BE2C (cell line): Measurements from ENCODE around the gene CYP4F8.

Experiments used
- DNase-seq: peaks from one replicate; pipeline ENCODE4 v3.0.0-alpha.2; 2020
- H3K27me3 ChIP-seq: fragments of 250-450 bp; sonication (Bioruptor Pico); 2 replicates; pipeline ENCODE4 v1.5.1; 2020; ENCODE audit warnings: mild to moderate bottlenecking
- H3K36me3 ChIP-seq: fragments of 250-450 bp; sonication (Bioruptor Pico); 2 replicates; pipeline ENCODE4 v1.5.1; 2020; ENCODE audit warnings: mild to moderate bottlenecking
- H3K4me1 ChIP-seq: fragments of 250-450 bp; sonication (Bioruptor Pico); 2 replicates; pipeline ENCODE4 v1.5.1; 2020
- H3K4me3 ChIP-seq: 2 replicates; pipeline ENCODE4 v1.5.1; 2011; ENCODE audit warnings: low read depth, low read length
- H3K9me3 ChIP-seq: fragments of 250-450 bp; sonication (Bioruptor Pico); 2 replicates; pipeline ENCODE4 v1.5.1; 2020
- TF ChIP-seq, protein P1 (sequence below): IDR thresholded peaks from 2 replicates; pipeline ENCODE4 v1.5.1; 2012; ENCODE audit warnings: mild to moderate bottlenecking, low read depth, low read length

CYP4F8 gene

DNA sequence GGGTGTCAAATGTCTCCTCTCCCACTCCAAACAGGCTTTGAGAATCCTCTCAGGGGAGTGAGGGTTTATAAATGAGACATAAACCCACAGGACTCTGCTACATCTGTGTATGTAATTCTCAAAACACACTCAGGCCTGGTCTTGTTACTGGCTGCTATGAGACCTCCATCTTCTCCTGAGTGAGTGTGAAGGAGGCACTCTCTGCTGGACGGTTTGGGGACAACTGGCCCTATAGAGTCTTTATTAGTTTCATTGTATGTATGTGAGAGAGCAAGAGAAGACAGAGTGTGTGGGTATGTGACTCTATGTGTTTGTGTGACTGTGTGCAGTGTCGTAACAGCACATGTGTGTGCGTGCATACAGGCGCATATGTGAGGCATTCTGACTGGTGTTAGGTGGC lies 48.2 kb downstream of the CYP4F8 start:
- Histone ChIP-seq H3K4me3 (no peak overlapping the region), H3K9me3 (no peaks in the 10 kb centered on the region), H3K27me3 (no peaks in the 10 kb centered on the region), H3K4me1 (no peaks in the 10 kb centered on the region), H3K36me3 (no peaks in the 10 kb centered on the region)
- TF ChIP-seq, protein P1, sequence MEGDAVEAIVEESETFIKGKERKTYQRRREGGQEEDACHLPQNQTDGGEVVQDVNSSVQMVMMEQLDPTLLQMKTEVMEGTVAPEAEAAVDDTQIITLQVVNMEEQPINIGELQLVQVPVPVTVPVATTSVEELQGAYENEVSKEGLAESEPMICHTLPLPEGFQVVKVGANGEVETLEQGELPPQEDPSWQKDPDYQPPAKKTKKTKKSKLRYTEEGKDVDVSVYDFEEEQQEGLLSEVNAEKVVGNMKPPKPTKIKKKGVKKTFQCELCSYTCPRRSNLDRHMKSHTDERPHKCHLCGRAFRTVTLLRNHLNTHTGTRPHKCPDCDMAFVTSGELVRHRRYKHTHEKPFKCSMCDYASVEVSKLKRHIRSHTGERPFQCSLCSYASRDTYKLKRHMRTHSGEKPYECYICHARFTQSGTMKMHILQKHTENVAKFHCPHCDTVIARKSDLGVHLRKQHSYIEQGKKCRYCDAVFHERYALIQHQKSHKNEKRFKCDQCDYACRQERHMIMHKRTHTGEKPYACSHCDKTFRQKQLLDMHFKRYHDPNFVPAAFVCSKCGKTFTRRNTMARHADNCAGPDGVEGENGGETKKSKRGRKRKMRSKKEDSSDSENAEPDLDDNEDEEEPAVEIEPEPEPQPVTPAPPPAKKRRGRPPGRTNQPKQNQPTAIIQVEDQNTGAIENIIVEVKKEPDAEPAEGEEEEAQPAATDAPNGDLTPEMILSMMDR: no peak
- no peak for DNase-seq

DNA sequence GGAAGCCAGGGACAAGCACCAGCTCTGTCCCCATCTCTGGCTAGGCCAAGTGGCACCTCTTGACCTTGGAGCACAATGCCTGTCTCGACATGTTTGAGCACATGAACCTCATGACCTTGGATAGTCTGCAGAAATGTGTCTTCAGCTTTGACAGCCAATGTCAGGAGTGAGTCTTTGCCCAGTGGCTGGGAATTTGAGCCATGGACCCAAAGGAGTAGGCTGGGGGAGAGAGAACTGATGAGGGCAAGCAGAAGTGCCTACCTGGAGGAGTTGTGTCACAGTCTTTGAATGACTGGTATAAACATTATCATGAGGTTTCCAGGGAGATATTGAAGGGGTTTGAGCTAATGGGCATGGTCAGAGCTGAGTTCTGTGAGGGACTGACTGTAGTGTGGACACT lies 51.2 kb downstream of the CYP4F8 start:
- TF ChIP-seq, protein P1: no peak
- no peaks in the 10 kb centered on the region; the same call in 1 of the 2 replicates for H3K9me3 ChIP-seq
- no peaks in the 10 kb centered on the region for H3K36me3 ChIP-seq
- H3K27me3 ChIP-seq: no peaks in the 10 kb centered on the region
- no peaks in the 10 kb centered on the region for H3K4me1 ChIP-seq
- no peak overlapping the region for H3K4me3 ChIP-seq
- no peak for DNase-seq

DNA sequence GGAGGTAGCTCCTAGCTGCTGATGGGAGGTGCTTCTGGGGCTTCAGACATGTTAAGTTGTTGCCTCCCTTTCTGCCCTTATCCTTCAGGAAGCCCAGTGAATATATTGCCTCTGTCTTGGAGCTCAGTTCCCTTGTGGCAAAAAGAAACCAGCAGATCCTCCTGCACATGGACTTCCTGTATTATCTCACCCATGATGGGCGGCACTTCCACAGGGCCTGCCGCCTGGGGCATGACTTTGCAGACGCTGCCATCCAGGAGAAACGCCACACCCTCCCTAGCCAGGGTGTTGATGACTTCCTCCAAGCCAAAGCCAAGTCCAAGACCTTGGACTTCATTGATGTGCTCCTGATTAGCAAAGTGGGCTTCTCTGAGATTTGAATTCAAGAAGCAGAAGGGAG lies 51.9 kb downstream of the CYP4F8 start:
- H3K9me3 ChIP-seq: no peaks in the 10 kb centered on the region; the same call in 1 of the 2 replicates
- no peaks in the 10 kb centered on the region for H3K4me1 ChIP-seq
- no peaks in the 10 kb centered on the region for H3K36me3 ChIP-seq
- H3K27me3 ChIP-seq: no peaks in the 10 kb centered on the region
- H3K4me3 ChIP-seq: no peak overlapping the region
- DNase-seq: no peak
- TF ChIP-seq, protein P1: no peak

DNA sequence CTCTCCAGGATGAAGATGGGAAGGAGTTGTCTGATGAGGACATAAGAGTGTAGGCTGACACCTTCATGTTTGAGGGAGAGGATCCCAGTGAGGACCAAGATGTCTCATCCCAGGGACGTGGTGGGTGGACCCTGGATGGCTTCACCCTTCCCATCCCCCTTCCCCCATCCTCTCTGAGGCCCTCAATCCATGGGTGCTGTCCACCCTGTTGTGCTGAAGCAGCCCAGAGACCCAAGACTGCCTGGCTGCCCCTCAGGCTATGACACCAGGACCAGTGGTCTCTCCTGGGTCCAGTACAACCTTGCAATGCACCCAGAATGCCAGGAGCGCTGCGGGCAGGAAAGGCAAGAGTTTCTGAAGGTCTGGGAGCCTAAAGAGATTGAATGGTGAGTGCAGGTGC lies 54.4 kb downstream of the CYP4F8 start:
- H3K36me3 ChIP-seq: no peaks in the 10 kb centered on the region
- H3K27me3 ChIP-seq: no peaks in the 10 kb centered on the region
- H3K4me1 ChIP-seq: no peaks in the 10 kb centered on the region
- no peak for DNase-seq
- H3K9me3 ChIP-seq: no peaks in the 10 kb centered on the region; the same call in 1 of the 2 replicates
- no peak overlapping the region for H3K4me3 ChIP-seq
- TF ChIP-seq, protein P1: no peak

DNA sequence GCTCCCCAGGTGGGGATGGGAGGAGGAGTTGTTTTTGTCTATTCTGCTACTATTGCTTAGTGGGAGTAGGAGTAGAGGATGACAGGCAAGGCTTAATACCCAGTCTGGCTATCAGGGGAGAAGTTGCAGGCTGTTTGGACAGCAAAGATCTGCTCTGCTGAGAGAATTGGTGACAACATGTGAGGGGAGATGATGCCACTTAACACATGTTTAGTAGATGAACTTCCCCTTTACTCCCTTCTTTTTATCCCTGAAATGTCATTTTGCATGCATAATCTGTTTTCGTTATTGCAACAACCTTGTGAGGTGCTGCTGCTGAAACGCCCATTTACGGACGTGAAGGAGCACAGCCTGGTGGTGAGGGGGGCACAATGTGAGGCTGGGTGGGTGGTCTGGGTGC lies 54.9 kb downstream of the CYP4F8 start:
- Histone ChIP-seq H3K27me3 (no peaks in the 10 kb centered on the region), H3K4me3 (no peak overlapping the region), H3K9me3 (no peaks in the 10 kb centered on the region; the same call in 1 of the 2 replicates), H3K4me1 (no peaks in the 10 kb centered on the region), H3K36me3 (no peaks in the 10 kb centered on the region)
- TF ChIP-seq, protein P1: no peak
- no peak for DNase-seq

DNA sequence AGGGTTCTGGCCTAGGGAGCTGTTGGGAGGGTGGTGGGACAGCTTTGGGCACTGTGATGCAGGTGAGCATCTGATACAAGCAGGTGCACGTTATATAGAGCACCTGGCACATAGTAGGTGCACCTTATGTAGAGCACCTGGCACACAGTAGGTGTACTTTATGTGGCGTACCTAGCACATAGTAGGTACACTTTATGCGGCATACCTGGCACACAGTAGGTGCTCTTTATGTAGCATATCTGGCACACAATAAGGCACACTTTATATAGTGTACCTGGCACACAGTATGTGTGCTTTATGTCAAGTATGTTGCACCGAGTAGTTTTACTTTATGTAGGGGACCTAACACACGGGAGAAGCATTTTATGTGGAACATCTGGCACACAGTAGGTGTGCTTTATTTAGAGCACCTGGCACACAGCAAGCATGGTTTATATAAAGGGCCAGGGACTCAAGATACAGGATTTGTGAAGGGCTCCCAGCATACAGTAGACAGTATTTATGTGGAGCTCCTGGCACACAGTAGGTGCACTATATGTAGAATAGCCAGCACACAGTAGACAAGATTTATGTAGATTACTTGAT lies 56.3 kb downstream of the CYP4F8 start:
- no peak for DNase-seq
- no peak overlapping the region for H3K4me3 ChIP-seq
- no peaks in the 10 kb centered on the region for H3K4me1 ChIP-seq
- H3K27me3 ChIP-seq: no peaks in the 10 kb centered on the region
- no peaks in the 10 kb centered on the region; the same call in 1 of the 2 replicates for H3K9me3 ChIP-seq
- H3K36me3 ChIP-seq: no peaks in the 10 kb centered on the region
- TF ChIP-seq, protein P1: no peak
